Spleen (tissue), 11 donors: ENCODE results near the gene ARHGAP19. TPM values are rescaled to one million over a fixed set of nuclear protein-coding genes. Genes with fewer than 3 reads are reported as not detected.

Experiments used
- DNase-seq: peaks from one replicate; pipeline ENCODE4 v3.0.0-alpha.2; 2020
- H3K27ac ChIP-seq, 8 donors: fragments of 200-600 bp; sonication (generic) in 7 of 8; 1 replicate in 4 of 8; 2 replicates in 4 of 8; pipeline versions ENCODE4 v1.5.0 to v1.8.0; 2016 to 2021; ENCODE audit warnings: inconsistent platforms in 4 of 8, mild to moderate bottlenecking in 4 of 8, moderate library complexity in 1 of 8
- H3K27me3 ChIP-seq, 7 donors: fragments of 200-600 bp; sonication (generic) in 6 of 7; replicated peaks in 1 of 7; 1 replicate in 4 of 7; 2 replicates in 3 of 7; pipeline versions ENCODE4 v1.5.0 to v1.8.0; 2016 to 2021; ENCODE audit warnings: inconsistent platforms in 3 of 7, mild to moderate bottlenecking in 1 of 7
- H3K36me3 ChIP-seq, 6 donors: fragments of 200-600 bp; sonication (generic) in 5 of 6; 1 replicate in 4 of 6; 2 replicates in 2 of 6; pipeline versions ENCODE4 v1.5.0 to v1.8.0; 2016 to 2021; ENCODE audit warnings: inconsistent platforms in 2 of 6
- H3K4me1 ChIP-seq, 6 donors: fragments of 200-600 bp; sonication (generic) in 5 of 6; 1 replicate in 3 of 6; 2 replicates in 3 of 6; pipeline versions ENCODE4 v1.5.0 to v1.8.0; 2016 to 2021; ENCODE audit warnings: inconsistent platforms in 3 of 6
- H3K4me3 ChIP-seq, 8 donors: fragments of 200-600 bp; sonication (generic) in 7 of 8; 1 replicate in 4 of 8; 2 replicates in 4 of 8; pipeline versions ENCODE4 v1.5.0 to v1.8.0; 2016 to 2021; ENCODE audit warnings: inconsistent platforms in 4 of 8, mild to moderate bottlenecking in 4 of 8, moderate library complexity in 2 of 8
- H3K9me3 ChIP-seq, 8 donors: fragments of 200-600 bp; sonication (generic) in 7 of 8; 1 replicate in 4 of 8; 2 replicates in 4 of 8; pipeline versions ENCODE4 v1.5.0 to v1.8.0; 2016 to 2021; ENCODE audit warnings: inconsistent platforms in 4 of 8
- CTCF ChIP-seq, 11 experiments: fragments of 200-600 bp in 7 of 11; fragments of 450-650 bp in 4 of 11; sonication (generic) in 4 of 11; IDR thresholded peaks in 8 of 11; conservative IDR thresholded peaks in 3 of 11; 1 replicate in 7 of 11; 2 replicates in 4 of 11; pipeline versions ENCODE4 v1.4.0 to v1.8.0; 2016 to 2021; ENCODE audit warnings: antibody characterized with exemption in 11 of 11, inconsistent platforms in 4 of 11, mild to moderate bottlenecking in 1 of 11
- POLR2A ChIP-seq, 3 donors: fragments of 450-650 bp; IDR thresholded peaks; one replicate each; pipeline ENCODE4 v1.5.1; 2017; ENCODE audit warnings: antibody characterized with exemption in 3 of 3, mild to moderate bottlenecking in 1 of 3
- POLR2AphosphoS5 ChIP-seq, 3 donors: sonication (generic); formaldehyde crosslinking; IDR thresholded peaks; one replicate each; pipeline ENCODE4 v1.5.1; 2017; ENCODE audit warnings: antibody characterized with exemption in 3 of 3
- WGBS, 5 donors: extraction: QIAGEN DNeasy Blood & Tissue Kit in 3 of 5; methylation state at CpG; one replicate each; pipeline versions ENCODE4 v1.1.5 to v1.1.7; 2013 to 2018; 5-methylcytosine and 5-hydroxymethylcytosine counted together
- intact Hi-C: fragments of 100-400 bp; cut with DNase I; formaldehyde crosslinking; loops from one replicate; pipeline ENCODE4 v1.15.0; 2023; ENCODE audit warnings: low total_unique reads
- polyA plus RNA-seq, 3 donors: library from polyadenylated mRNA; stranded (reverse); fragments of 200-250 nt; gene quantifications; one replicate each; pipeline ENCODE4 v1.2.1, GENCODE V29; 2013
- total RNA-seq, 7 donors: library from RNA; depleted of rRNA in 3 of 7; stranded (reverse); fragments of >200 nt in 3 of 7; fragmentation: NEBNext Ultra II Directional in 4 of 7; extraction: Animal tissue kit (Norgen Biotek cat#: 25700) in 4 of 7; gene quantifications; one replicate each; pipeline versions ENCODE4 v1.1.0 to v1.2.1, GENCODE V29; 2016 to 2021
- donor health status: healthy with polysubstance abuse.
- donor health status: DM: no; HTN: no; CAD: no; lungs with moderate emphysema.
- donor health status: DM: no; HTN: no; CAD: no.
- donor health status: Bipolar disorder and iron deficiency.
- donor health status: healthy.
- donor health status: DM: no; HTN: no; CAD: no.
- donor health status: DM: yes; HTN: yes; CAD: no.

Gene ARHGAP19
- total and polyA plus RNA-seq, 10 donors: 3.1 to 35.3 (median 25.1) TPM

DNA sequence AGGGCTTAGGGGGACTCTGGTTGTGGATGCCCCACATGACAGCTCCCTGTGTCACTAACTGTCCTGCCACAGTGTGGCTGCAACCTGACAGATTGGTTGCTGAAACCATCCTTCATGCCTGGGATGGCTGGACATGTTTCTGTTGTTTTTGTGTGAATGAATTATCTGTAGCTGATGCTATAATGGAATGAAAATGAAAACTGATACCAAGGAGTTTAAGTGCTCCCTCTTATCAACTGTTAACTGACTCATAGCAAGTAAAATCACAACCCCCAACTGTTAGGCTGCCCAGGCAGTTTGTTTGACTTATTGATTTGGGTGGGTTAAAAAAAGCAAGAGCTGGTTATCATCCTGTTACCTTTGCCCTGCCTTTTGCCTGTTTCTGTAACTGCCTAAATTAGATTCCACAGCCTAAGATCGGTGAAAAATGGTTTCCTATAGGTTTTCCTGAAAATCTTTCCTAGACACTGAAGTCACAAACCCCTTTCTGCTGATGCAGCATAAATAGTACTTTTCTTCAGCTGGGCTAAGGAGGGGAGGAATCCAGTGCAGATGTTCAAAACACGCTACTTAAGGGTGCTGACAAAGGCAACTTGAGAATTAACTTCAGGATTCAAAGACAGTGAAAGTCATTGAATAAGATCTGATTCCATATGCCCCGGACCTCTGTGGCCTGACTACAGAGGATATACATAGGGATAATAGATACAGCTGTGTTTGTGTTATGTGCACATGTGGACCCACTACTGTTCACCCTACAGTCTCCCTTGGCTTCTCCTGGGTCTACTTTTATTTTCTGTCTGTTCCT, 36.4 kb upstream of the ARHGAP19 start:
- no peaks in the 10 kb centered on the region for H3K27me3 ChIP-seq
- H3K9me3 ChIP-seq: no peaks in the 10 kb centered on the region
- peaks cover 0 to 55% (median 8%) of the 10 kb centered on the region in 6 donors for H3K36me3 ChIP-seq
- 75 to 91% (median 86%) methylated on average over 3 of the region's 3 CpGs for WGBS, 5 donors
- no peak overlapping the region for H3K4me3 ChIP-seq
- peak overlapping the region in 2 of 8 donors; percentile 26 to 100 for H3K27ac ChIP-seq
- TF ChIP-seq CTCF (IDR thresholded peaks at IDR 0.05 in 8 of 11, conservative IDR thresholded peaks at IDR 0.05 in 3 of 11) (no peak), POLR2AphosphoS5 (IDR thresholded peaks at IDR 0.05) (no peak)
- DNase-seq: no peak
- peaks cover 19 to 72% (median 57%) of the 10 kb centered on the region in 6 donors for H3K4me1 ChIP-seq
- intact Hi-C loops: no loop called here

DNA sequence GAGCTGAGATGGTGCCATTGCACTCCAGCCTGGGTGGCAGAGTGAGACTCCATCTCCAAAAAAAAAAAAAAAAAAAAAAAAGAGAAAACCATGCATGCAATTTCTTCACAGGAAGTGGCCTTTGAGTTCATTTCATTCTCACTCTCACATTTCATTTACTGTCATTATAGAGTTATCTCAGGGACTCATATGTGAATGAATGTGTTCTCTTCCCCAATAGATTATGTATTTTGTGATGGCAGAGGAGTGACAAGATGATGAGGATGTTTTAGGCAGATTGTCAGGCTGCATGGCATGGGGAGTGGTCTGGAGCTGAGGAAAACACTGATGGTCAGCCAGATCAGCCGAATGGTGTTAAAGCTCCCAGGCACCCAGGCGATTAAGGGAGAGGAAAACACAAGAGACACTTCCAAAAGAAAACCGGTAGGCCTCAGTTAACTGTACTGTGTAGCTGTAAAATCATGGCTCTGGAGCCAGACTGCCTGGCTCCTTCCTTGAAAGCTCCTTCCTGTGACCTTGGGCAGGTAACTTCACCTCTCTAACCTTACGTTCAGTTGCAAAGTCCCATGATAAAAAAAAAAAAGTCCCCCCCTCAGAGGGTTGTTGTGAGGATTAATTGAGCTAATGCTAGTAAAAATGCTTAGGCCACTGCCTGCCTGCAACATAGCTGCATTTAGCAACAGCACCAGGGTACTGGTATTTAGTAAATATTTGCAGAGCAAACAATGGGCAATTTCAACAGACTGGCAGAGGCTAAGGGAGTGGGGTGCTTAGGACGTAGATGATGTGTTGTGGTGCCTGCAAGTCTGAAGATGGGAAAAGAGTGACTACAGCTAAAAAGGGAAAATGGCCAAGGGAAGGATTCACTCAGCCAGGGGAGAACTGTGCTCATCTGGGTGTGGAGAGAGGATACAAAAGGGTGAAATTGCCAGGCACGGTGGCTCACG, 35.2 kb upstream of the ARHGAP19 start:
- peaks cover 14 to 73% (median 50%) of the 10 kb centered on the region in 6 donors for H3K4me1 ChIP-seq
- H3K4me3 ChIP-seq: no peak overlapping the region
- TF ChIP-seq POLR2AphosphoS5 (IDR thresholded peaks at IDR 0.05): no peak
- TF ChIP-seq CTCF (IDR thresholded peaks at IDR 0.05 in 8 of 11, conservative IDR thresholded peaks at IDR 0.05 in 3 of 11): no peak
- TF ChIP-seq POLR2A (IDR thresholded peaks at IDR 0.05): no peak
- H3K36me3 ChIP-seq: peaks cover 0 to 55% (median 8%) of the 10 kb centered on the region in 6 donors
- 76 to 83% (median 82%) methylated on average over 7 of the region's 7 CpGs for WGBS, 5 donors
- H3K27ac ChIP-seq: peak overlapping the region in 4 of 8 donors; percentile 30 to 100 (median 38)
- H3K9me3 ChIP-seq: no peaks in the 10 kb centered on the region
- no peaks in the 10 kb centered on the region for H3K27me3 ChIP-seq
- no peak for DNase-seq
- intact Hi-C loops: no loop called here

DNA sequence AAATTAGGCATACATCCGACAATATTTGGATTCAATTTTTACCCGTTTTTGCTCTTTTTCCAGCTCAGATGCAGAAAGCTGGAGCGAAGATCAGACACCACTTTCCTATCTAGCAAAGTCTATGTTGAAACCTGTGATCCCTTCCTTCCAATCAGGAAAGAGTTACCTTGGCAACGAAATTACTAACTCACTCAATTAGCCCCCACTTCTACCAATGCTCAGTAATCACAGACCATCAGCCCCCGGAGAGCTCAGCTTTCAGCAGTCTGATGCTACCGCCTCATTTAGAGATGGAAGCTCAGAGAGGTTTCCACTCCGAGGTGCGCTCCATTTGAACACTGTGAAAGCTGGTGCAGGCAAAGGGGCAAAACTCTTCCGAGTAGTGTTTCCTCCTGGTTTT, 33.3 kb upstream of the ARHGAP19 start:
- no peak overlapping the region for H3K27ac ChIP-seq
- intact Hi-C loops: no loop called here
- H3K4me3 ChIP-seq: no peak overlapping the region
- peaks cover 0 to 40% (median 8%) of the 10 kb centered on the region in 6 donors for H3K36me3 ChIP-seq
- H3K27me3 ChIP-seq: no peaks in the 10 kb centered on the region
- no peaks in the 10 kb centered on the region for H3K9me3 ChIP-seq
- WGBS, 5 donors: 85 to 96% (median 92%) methylated on average over 9 of the region's 9 CpGs
- no peak for TF ChIP-seq CTCF (IDR thresholded peaks at IDR 0.05 in 8 of 11, conservative IDR thresholded peaks at IDR 0.05 in 3 of 11)
- TF ChIP-seq POLR2A (IDR thresholded peaks at IDR 0.05): no peak
- TF ChIP-seq POLR2AphosphoS5 (IDR thresholded peaks at IDR 0.05): no peak
- H3K4me1 ChIP-seq: peaks cover 13 to 73% (median 49%) of the 10 kb centered on the region in 6 donors
- no peak for DNase-seq
